Measurements from ENCODE around the gene MAMSTR.

The MAMSTR gene

DNA sequence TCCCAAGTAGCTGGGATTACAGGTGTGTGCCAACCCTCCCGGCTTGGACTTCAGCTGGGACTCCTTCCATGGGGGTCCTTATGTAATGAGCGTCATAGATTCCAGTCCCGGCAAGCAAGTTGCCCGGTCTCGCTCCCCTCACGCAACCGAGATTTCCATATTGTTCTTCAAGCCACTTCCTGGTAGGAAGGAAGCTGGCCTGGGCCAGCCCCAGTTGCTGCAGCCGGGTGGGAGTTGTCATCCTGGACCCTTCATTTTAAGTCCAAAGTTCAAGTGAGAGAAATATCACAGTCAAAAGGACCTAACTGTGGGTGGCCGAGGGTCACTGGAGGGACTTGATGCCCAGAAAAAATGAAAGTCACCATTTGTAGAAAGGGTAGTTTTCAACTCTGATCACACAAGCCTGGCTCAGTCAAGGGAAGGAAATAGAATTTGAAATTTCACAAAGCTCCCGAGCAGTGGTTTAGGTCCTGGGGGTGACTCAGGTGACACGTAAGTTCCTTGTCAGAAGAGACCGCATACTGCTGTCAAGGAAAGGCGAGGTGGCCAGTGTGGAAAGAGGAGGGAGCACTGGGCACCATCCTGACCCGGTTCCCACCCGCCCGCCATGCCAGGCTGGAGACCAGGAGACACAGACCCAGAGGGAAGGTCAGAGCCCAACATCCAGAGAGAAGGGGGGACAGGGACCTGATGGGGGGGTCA is 41.1 kb upstream of the MAMSTR start:
- Histone ChIP-seq H3K36me3 (ENCODE audit: insufficient read depth, low read length) (no peaks in the 10 kb centered on the region), H3K27ac (ENCODE audit: low read depth, low read length, poor library complexity, severe bottlenecking) (no peak overlapping the region), H3K9me3 (ENCODE audit: low read length) (no peaks in the 10 kb centered on the region), H2AFZ (ENCODE audit: low read length) (no peak overlapping the region), H3K4me3 (ENCODE audit: low read depth, low read length, poor library complexity, severe bottlenecking) (no peak overlapping the region), H3F3A (ENCODE audit: insufficient read depth, low read length) (no peaks in the 10 kb centered on the region), H3K4me2 (ENCODE audit: low read length) (no peak overlapping the region), H4K20me1 (ENCODE audit: insufficient read depth, low read length) (no peaks in the 10 kb centered on the region), H3K27me3 (ENCODE audit: insufficient read depth, low read length) (no peaks in the 10 kb centered on the region), H3K79me2 (ENCODE audit: insufficient read depth, low read length) (no peaks in the 10 kb centered on the region), H3K9me2 (ENCODE audit: low read depth, low read length) (no peaks in the 10 kb centered on the region), H3K9ac (ENCODE audit: low read length) (no peak overlapping the region), H3K4me1 (ENCODE audit: insufficient read depth, low read length, severe bottlenecking) (no peaks in the 10 kb centered on the region)
- no peak for TF ChIP-seq EZH2 (IDR thresholded peaks at IDR 0.05; ENCODE audit: borderline replicate concordance, low read length)
- TF ChIP-seq, protein P1, sequence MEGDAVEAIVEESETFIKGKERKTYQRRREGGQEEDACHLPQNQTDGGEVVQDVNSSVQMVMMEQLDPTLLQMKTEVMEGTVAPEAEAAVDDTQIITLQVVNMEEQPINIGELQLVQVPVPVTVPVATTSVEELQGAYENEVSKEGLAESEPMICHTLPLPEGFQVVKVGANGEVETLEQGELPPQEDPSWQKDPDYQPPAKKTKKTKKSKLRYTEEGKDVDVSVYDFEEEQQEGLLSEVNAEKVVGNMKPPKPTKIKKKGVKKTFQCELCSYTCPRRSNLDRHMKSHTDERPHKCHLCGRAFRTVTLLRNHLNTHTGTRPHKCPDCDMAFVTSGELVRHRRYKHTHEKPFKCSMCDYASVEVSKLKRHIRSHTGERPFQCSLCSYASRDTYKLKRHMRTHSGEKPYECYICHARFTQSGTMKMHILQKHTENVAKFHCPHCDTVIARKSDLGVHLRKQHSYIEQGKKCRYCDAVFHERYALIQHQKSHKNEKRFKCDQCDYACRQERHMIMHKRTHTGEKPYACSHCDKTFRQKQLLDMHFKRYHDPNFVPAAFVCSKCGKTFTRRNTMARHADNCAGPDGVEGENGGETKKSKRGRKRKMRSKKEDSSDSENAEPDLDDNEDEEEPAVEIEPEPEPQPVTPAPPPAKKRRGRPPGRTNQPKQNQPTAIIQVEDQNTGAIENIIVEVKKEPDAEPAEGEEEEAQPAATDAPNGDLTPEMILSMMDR (IDR thresholded peaks at IDR 0.05; ENCODE audit: low read length): no peak

GRCh38 chr19:48757741-48758144 is 38.2 kb upstream of the MAMSTR start:
- H3K4me2 ChIP-seq (ENCODE audit: low read length): no peak overlapping the region

GRCh38 chr19:48757089-48757675 is 37.7 kb upstream of the MAMSTR start:
- no peak overlapping the region for H2AFZ ChIP-seq (ENCODE audit: low read length)
- no peaks in the 10 kb centered on the region for H3K79me2 ChIP-seq (ENCODE audit: insufficient read depth, low read length)
- H3K9me2 ChIP-seq (ENCODE audit: low read depth, low read length): no peaks in the 10 kb centered on the region
- no peak overlapping the region for H3K4me2 ChIP-seq (ENCODE audit: low read length)
- no peaks in the 10 kb centered on the region for H3K27me3 ChIP-seq (ENCODE audit: insufficient read depth, low read length)
- H3K9me3 ChIP-seq (ENCODE audit: low read length): no peaks in the 10 kb centered on the region
- H3K36me3 ChIP-seq (ENCODE audit: insufficient read depth, low read length): no peaks in the 10 kb centered on the region
- no peak overlapping the region for H3K4me3 ChIP-seq (ENCODE audit: low read depth, low read length, poor library complexity, severe bottlenecking)
- H3K27ac ChIP-seq (ENCODE audit: low read depth, low read length, poor library complexity, severe bottlenecking): no peak overlapping the region
- no peaks in the 10 kb centered on the region for H4K20me1 ChIP-seq (ENCODE audit: insufficient read depth, low read length)
- H3K9ac ChIP-seq (ENCODE audit: low read length): no peak overlapping the region
- TF ChIP-seq EZH2 (IDR thresholded peaks at IDR 0.05; ENCODE audit: borderline replicate concordance, low read length): no peak
- TF ChIP-seq, protein P1 (IDR thresholded peaks at IDR 0.05; ENCODE audit: low read length): no peak
- H3F3A ChIP-seq (ENCODE audit: insufficient read depth, low read length): no peaks in the 10 kb centered on the region
- peaks cover 12% of the 10 kb centered on the region for H3K4me1 ChIP-seq (ENCODE audit: insufficient read depth, low read length, severe bottlenecking)

More at GRCh38 chr19:48757741-48758144, 38.2 kb upstream of the MAMSTR start:
- Histone ChIP-seq H3K9ac (ENCODE audit: low read length) (no peak overlapping the region), H3K9me2 (ENCODE audit: low read depth, low read length) (no peaks in the 10 kb centered on the region), H3K4me3 (ENCODE audit: low read depth, low read length, poor library complexity, severe bottlenecking) (no peak overlapping the region), H3K36me3 (ENCODE audit: insufficient read depth, low read length) (no peaks in the 10 kb centered on the region), H3K4me1 (ENCODE audit: insufficient read depth, low read length, severe bottlenecking) (peaks cover 6% of the 10 kb centered on the region), H3K27ac (ENCODE audit: low read depth, low read length, poor library complexity, severe bottlenecking) (no peak overlapping the region), H3F3A (ENCODE audit: insufficient read depth, low read length) (no peaks in the 10 kb centered on the region), H3K27me3 (ENCODE audit: insufficient read depth, low read length) (no peaks in the 10 kb centered on the region), H4K20me1 (ENCODE audit: insufficient read depth, low read length) (no peaks in the 10 kb centered on the region), H3K9me3 (ENCODE audit: low read length) (no peaks in the 10 kb centered on the region), H2AFZ (ENCODE audit: low read length) (no peak overlapping the region), H3K79me2 (ENCODE audit: insufficient read depth, low read length) (no peaks in the 10 kb centered on the region)
- no peak for TF ChIP-seq EZH2 (IDR thresholded peaks at IDR 0.05; ENCODE audit: borderline replicate concordance, low read length)
- TF ChIP-seq, protein P1 (IDR thresholded peaks at IDR 0.05; ENCODE audit: low read length): no peak
